Fibroblast of pulmonary artery (primary cell): ENCODE data around the gene NYNRIN.

Experiments
- DNase-seq: peaks from one replicate; pipeline ENCODE4 v3.0.0-alpha.2; 2010; ENCODE audit warnings: low read depth
- H3K4me3 ChIP-seq: replicated peaks from 2 replicates; pipeline ENCODE4 v1.5.1; 2011; ENCODE audit warnings: low read depth, mild to moderate bottlenecking, control low read depth, low read length, moderate library complexity
- CTCF ChIP-seq: IDR thresholded peaks from 2 replicates; pipeline ENCODE4 v1.5.1; 2011; ENCODE audit warnings: mild to moderate bottlenecking, control low read depth, low read length, inconsistent platforms; ENCODE audit errors: missing control alignments

NYNRIN gene

GRCh38 chr14:24378981-24379906, 19.6 kb upstream of the NYNRIN start:
- TF ChIP-seq CTCF: no peak
- no peak for DNase-seq
- no peak overlapping the region for H3K4me3 ChIP-seq

- no peak for DNase-seq
- TF ChIP-seq CTCF: no peak
- H3K4me3 ChIP-seq: no peak overlapping the region
Measured at GRCh38 chr14:24379907-24380730, 18.7 kb upstream of the NYNRIN start.

- no peak for TF ChIP-seq CTCF
- no peak for DNase-seq
- no peak overlapping the region for H3K4me3 ChIP-seq
Measured at GRCh38 chr14:24381363-24382063, 17.3 kb upstream of the NYNRIN start.

GRCh38 chr14:24382064-24382371, 16.8 kb upstream of the NYNRIN start:
- no peak overlapping the region for H3K4me3 ChIP-seq
- TF ChIP-seq CTCF: no peak
- no peak for DNase-seq

- no peak for DNase-seq
- no peak overlapping the region for H3K4me3 ChIP-seq
- TF ChIP-seq CTCF: no peak
Measured at GRCh38 chr14:24384169-24384568, 14.6 kb upstream of the NYNRIN start.

- no peak for TF ChIP-seq CTCF
- no peak for DNase-seq
- no peak overlapping the region for H3K4me3 ChIP-seq
Measured at GRCh38 chr14:24385524-24385923, 13.3 kb upstream of the NYNRIN start.
